Esophagus squamous epithelium (tissue), 5 donors: ENCODE data around the gene SEMA5A. TPM values are rescaled to one million over a fixed set of nuclear protein-coding genes. Genes with fewer than 3 reads are reported as not detected.

Source experiments
- DNase-seq: peaks from one replicate; lab custom pipeline; 2025; lab: John Stamatoyannopoulos, UW
- H3K27ac ChIP-seq, 4 donors: fragments of 200-600 bp; sonication (generic); one replicate each; pipeline ENCODE4 v1.5.1; 2016 to 2019; ENCODE audit warnings: mild to moderate bottlenecking in 1 of 4
- H3K27me3 ChIP-seq, 4 donors: fragments of 200-600 bp; sonication (generic); 1 replicate in 3 of 4; 2 replicates in 1 of 4; pipeline versions ENCODE4 v1.5.1 to v1.6.0; 2017 to 2021; ENCODE audit warnings: antibody characterized with exemption in 1 of 4
- H3K36me3 ChIP-seq, 3 donors: fragments of 200-600 bp; sonication (generic); one replicate each; pipeline ENCODE4 v1.5.1; 2016 to 2019
- H3K4me1 ChIP-seq, 3 donors: fragments of 200-600 bp; sonication (generic); one replicate each; pipeline ENCODE4 v1.5.1; 2017 to 2019
- H3K4me3 ChIP-seq, 4 donors: fragments of 200-600 bp; sonication (generic); 1 replicate in 3 of 4; 2 replicates in 1 of 4; pipeline ENCODE4 v1.5.1; 2016 to 2019; ENCODE audit warnings: mild to moderate bottlenecking in 2 of 4, moderate library complexity in 1 of 4
- H3K9me3 ChIP-seq, 3 donors: fragments of 200-600 bp; sonication (generic); one replicate each; pipeline ENCODE4 v1.5.1; 2016 to 2019
- CTCF ChIP-seq, 6 experiments: fragments of 450-650 bp in 4 of 6; fragments of 200-600 bp in 2 of 6; sonication (generic) in 2 of 6; IDR thresholded peaks; one replicate each; pipeline ENCODE4 v1.5.1; 2016 to 2019; ENCODE audit warnings: antibody characterized with exemption in 6 of 6, mild to moderate bottlenecking in 4 of 6, moderate library complexity in 4 of 6
- POLR2A ChIP-seq, 4 donors: fragments of 450-650 bp; IDR thresholded peaks; one replicate each; pipeline ENCODE4 v1.6.1; 2017; ENCODE audit warnings: antibody characterized with exemption in 4 of 4, mild to moderate bottlenecking in 4 of 4, moderate library complexity in 3 of 4
- WGBS, 2 donors: methylation state at CpG; one replicate each; pipeline ENCODE4 v1.1.5; 2018; 5-methylcytosine and 5-hydroxymethylcytosine counted together
- intact Hi-C: fragments of 100-400 bp; cut with DNase I; formaldehyde crosslinking; loops from one replicate; pipeline ENCODE4 v1.15.0; 2022
- total RNA-seq, 4 donors: library from RNA; depleted of rRNA; stranded (reverse); fragments of >200 nt; gene quantifications; one replicate each; pipeline ENCODE4 v1.1.0, GENCODE V29; 2016
- donor health status: DM: yes; HTN: yes; CAD: no.

The SEMA5A gene
- total RNA-seq, 4 donors from 2014 or later: 3.9 to 9.4 (median 8.4) TPM

GRCh38 chr5:9157811-9158210 lies 388.1 kb downstream of the SEMA5A start:
- no peak for DNase-seq
- 95 to 96% methylated on average over 2 of the region's 2 CpGs for WGBS, 2 donors
- no peak overlapping the region for H3K27ac ChIP-seq

GRCh38 chr5:9157020-9157419 lies 388.9 kb downstream of the SEMA5A start:
- intact Hi-C loops: no loop called here
- DNase-seq: no peak
- H3K27me3 ChIP-seq: no peaks in the 10 kb centered on the region
- TF ChIP-seq CTCF (IDR thresholded peaks at IDR 0.05) (no peak), POLR2A (IDR thresholded peaks at IDR 0.05) (no peak)
- H3K4me1 ChIP-seq: no peaks in the 10 kb centered on the region
- no peak overlapping the region for H3K4me3 ChIP-seq
- 66 to 73% methylated on average over 3 to 4 of the region's 5 CpGs for WGBS, 2 donors
- no peak overlapping the region for H3K27ac ChIP-seq
- no peaks in the 10 kb centered on the region for H3K9me3 ChIP-seq
- peaks cover 0 to 9% (median 0%) of the 10 kb centered on the region in 3 donors for H3K36me3 ChIP-seq

More at GRCh38 chr5:9157811-9158210, 388.1 kb downstream of the SEMA5A start:
- Histone ChIP-seq H3K27me3 (no peaks in the 10 kb centered on the region), H3K4me1 (no peaks in the 10 kb centered on the region), H3K4me3 (no peak overlapping the region), H3K9me3 (no peaks in the 10 kb centered on the region), H3K36me3 (peaks cover 0 to 6% (median 0%) of the 10 kb centered on the region in 3 donors)
- intact Hi-C loops: no loop called here
- no peak for TF ChIP-seq POLR2A (IDR thresholded peaks at IDR 0.05)
- no peak for TF ChIP-seq CTCF (IDR thresholded peaks at IDR 0.05)

- WGBS, 2 donors: 68 to 93% methylated on average over 1 to 2 of the region's 2 CpGs
- intact Hi-C loops: no loop called here
- Histone ChIP-seq H3K36me3 (peaks cover 0 to 9% (median 0%) of the 10 kb centered on the region in 3 donors), H3K4me1 (no peaks in the 10 kb centered on the region), H3K4me3 (no peak overlapping the region), H3K9me3 (no peaks in the 10 kb centered on the region), H3K27me3 (no peaks in the 10 kb centered on the region), H3K27ac (no peak overlapping the region)
- no peak for DNase-seq
- TF ChIP-seq POLR2A (IDR thresholded peaks at IDR 0.05) (no peak), CTCF (IDR thresholded peaks at IDR 0.05) (peak in 1 of 6 experiments; percentile 41)
Observed at GRCh38 chr5:9156282-9156681, 389.6 kb downstream of the SEMA5A start.

- TF ChIP-seq CTCF (IDR thresholded peaks at IDR 0.05) (no peak), POLR2A (IDR thresholded peaks at IDR 0.05) (no peak)
- Histone ChIP-seq H3K4me3 (no peak overlapping the region), H3K9me3 (no peaks in the 10 kb centered on the region), H3K27me3 (no peaks in the 10 kb centered on the region), H3K36me3 (peaks cover 0 to 9% (median 0%) of the 10 kb centered on the region in 3 donors), H3K4me1 (no peaks in the 10 kb centered on the region), H3K27ac (no peak overlapping the region)
- intact Hi-C loops: no loop called here
- WGBS, 2 donors: 76% methylated on average over 3 to 4 of the region's 6 CpGs
- no peak for DNase-seq
Observed at GRCh38 chr5:9151684-9152427, 394.0 kb downstream of the SEMA5A start.

- WGBS, 2 donors: 13 to 20% methylated on average over 1 of the region's 1 CpG
- Histone ChIP-seq H3K4me3 (no peak overlapping the region), H3K36me3 (peaks cover 0 to 11% (median 0%) of the 10 kb centered on the region in 3 donors), H3K4me1 (no peaks in the 10 kb centered on the region), H3K27ac (no peak overlapping the region), H3K9me3 (no peaks in the 10 kb centered on the region), H3K27me3 (no peaks in the 10 kb centered on the region)
- DNase-seq: no peak
- intact Hi-C loops: no loop called here
- no peak for TF ChIP-seq CTCF (IDR thresholded peaks at IDR 0.05)
- no peak for TF ChIP-seq POLR2A (IDR thresholded peaks at IDR 0.05)
Observed at GRCh38 chr5:9149988-9150387, 395.9 kb downstream of the SEMA5A start.
